EH (cell line): ENCODE data around the gene RWDD4.

Experiments used
- DNase-seq: peaks from one replicate; pipeline ENCODE4 v3.0.0-alpha.2; 2015; ENCODE audit warnings: low read depth

RWDD4 gene

DNA sequence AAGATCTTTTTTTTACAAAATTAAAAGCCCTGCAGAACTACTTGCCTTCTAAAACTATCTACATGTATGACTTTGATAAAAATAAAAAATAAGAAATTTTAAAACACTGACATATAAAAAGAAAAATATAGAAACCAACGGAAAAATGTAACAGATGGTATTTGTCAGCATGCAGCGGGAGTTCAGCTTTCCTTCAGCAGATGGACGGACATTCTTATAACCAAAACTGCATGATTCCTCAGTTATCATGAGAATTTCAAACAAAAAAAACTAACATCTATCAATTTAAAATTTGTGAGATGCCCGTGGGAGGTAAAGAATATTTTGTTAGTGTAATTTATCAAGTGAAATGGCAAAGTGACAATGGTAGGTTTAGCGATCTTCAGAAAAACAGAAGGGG lies 23.2 kb downstream of the RWDD4 start:
- no peak for DNase-seq

DNA sequence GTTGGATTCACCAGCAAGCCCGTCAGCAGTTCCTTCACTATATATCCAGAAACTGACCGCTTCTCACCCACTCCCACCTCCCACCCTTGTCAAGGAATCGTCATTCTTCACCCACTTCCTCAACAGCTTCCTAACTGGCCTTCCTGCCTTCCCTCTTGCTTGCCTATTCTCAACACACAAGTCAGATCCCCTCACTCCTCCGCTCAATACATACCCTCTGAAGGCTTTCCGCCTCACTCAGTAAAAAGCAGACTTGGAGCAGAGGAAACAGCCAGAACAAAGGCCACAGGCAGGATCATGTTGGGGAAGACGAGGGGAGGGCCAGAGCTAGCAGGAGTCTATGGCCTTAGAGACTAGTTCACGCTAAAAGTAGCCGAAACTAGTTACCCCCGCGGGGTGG lies 23.7 kb downstream of the RWDD4 start:
- no peak for DNase-seq

DNA sequence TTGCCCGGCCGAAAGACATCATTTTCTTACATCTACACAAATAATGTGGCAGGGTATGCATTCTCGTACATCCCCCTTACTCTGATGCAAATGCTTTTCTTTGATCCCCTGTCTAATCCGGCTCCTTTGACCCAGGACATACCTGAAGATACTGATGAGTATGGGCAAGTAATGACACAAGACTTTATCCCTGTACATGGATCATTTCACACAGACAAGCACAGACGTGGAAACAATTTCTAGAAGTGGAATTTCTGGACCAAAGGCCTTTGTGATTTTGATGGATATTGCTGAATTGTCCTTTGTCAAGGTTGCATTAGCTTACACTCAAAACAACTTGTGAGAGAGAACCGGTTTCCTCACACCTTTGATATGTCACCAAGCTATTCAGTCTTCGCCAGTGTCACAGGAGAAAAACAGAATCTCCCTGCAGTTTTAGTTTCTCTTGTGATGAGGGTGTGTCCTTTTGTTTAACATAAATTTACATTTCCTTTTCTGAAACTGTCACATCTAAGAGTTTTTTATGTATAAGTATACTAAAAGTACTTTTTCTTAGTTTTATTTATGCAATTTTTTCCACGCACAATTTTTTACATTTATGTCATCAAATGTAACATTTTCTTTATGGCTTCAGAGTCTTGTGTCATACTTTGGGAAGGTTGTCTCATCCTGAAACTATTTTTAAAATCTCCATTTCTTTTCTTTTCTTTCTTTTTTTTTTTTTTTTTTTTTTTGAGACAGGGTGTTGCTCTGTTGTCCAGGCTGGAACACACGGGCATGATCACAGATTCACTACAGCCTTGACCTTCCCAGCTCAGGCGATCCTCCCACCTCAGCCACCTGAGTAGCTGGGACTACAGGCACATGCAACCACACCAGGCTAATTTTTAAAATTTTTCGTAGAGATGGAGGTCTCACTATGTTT lies 25.2 kb downstream of the RWDD4 start:
- DNase-seq: peak; percentile 42

DNA sequence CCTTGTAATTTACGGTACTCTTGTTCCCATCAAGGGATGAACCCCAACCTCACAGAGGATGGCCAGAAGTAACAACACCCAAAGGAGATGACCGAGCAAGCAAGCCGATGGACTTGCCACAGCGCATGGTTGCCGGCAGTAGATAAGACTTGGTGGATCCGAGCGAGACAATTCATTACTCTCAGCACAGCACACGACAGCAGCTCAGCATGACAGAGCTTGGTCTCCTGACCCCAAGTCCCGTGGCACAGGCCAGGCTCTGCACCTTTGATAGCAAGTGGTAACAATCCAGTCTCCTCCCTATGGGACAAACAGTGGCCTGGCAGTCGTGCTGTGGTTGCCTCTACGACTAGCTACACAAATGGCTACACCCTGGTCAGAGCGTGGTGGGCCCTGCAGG lies 26.3 kb downstream of the RWDD4 start:
- DNase-seq: no peak

DNA sequence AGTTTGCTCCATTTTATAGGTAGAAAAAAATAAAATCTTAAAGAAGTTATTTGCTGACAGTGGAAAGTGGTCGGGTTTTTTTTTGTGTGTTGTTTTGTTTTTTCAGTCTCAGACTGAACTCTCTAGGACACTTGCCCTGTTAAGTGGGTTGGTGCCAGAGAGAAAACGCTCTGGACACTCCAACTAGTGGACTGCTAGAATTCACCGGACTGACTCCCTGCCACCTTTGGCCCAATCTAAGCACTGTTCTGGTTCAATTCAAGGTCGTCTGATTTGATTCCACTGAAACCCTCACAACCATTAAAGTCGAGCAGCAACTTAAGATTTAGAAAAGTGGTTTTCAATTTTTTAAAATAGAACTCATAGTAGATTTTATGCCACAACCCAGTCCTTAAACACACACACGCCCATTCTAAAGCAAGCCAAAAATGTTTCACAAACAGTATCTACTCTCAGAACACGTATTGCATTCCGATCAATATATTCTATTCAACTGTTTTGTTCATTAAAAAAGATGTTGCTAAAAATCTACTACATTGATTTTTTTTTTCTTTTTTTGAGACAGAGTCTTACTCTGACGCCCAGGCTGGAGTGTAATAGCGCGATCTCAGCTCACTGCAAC lies 27.3 kb downstream of the RWDD4 start:
- no peak for DNase-seq

DNA sequence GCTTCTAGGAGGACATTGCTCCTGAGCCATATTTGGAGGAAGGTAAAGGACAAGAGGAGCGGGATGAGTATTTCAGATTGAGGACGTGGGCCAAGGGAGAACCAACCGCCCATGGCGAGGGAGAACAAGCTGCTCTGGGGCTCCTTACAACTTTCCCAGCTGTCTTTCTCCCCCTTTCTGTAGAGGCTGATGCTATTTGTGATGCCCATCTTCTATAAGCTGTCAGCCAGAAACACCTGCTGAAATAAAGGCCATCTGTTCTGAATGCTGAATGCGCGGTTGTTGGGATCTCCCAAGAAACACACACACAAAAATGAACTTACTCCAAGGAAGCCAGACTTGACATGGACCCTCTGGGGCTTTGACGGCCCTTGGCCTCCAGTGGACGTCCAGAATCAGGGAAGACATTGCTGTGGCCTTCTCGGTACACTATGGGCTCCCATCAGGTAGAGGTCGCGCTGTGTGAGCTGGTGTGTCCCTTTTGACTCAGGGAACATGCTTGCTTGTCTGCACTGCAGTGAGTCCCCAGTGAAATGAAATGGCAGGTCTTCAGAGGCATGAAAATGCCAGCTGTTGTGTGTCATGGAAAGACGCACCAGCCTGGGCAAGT lies 30.9 kb downstream of the RWDD4 start:
- DNase-seq: no peak

DNA sequence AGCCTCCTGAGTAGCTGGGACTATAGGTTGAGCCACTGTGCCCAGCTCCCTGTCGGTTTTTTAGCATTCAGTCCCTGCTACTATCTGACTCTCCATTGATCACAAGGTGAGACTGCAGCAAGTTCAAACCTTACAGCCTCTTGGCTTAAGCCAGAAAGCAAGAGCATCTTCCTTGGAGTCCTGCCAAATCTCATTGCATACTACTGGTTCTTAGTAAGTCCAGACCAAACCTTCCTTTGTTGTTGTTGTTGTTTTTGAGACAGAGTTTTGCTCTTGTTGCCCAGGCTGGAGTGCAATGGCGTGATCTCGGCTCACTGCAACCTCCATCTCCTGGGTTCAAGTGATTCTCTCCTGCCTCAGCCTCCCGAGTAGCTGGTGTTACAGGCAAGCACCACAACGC lies 31.7 kb downstream of the RWDD4 start:
- DNase-seq: peak; percentile 16

DNA sequence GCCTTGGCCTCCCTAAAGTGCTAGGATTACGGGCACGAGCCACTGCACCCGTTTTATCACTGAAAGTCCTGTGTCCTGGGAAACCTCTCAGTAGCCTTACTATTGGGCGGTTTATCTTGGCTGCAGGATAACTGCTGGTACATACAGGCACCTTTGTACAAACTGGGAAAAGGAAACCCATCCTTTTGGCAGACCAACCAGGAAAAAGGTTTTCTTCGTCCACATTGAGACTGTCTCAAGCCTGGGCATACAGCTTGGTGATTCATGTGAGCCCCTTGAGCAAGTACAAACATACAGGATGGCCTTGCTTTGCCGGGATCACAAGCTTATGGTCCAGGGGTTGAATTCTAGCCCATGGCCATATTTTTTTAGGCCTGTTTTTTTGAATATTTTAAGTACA lies 32.8 kb downstream of the RWDD4 start:
- DNase-seq: no peak

DNA sequence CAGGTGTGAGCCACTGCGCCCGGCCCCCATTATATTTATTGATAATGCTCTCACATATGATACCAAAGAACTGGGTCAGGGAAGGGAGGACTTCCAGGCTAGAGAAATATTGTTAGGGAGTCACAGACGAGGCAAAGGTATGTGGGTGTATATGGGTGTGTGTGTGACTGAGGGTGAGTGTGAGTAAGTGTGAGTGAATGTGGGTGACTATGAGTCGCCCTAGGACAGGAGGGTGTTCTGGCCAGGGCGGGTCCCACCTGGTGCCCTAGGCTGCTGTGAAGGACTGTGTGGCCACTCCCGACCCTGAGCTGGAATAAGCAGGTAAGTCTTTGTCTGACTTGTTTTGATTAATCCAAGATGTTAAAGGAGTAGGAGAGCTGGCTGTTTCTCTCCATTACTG lies 34.4 kb downstream of the RWDD4 start:
- no peak for DNase-seq

DNA sequence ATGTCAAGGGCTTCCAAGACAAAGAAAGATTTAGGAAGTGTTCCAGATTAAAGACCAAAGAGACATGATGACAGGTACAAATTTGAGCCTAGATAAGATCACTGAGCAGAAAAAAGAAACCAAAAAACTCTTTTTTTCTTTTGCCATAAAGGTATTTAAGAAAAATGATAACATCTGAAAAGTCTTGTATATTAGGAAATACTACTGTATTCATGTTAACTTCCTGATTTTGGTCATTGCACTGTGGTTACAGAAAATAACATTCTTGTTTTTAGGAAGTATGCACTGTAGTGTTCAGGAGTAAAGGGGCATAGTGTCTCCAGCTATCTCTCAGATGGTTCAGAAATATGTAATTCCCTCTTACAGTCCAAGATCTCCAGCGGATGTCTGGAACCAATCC lies 37.1 kb downstream of the RWDD4 start:
- DNase-seq: no peak

DNA sequence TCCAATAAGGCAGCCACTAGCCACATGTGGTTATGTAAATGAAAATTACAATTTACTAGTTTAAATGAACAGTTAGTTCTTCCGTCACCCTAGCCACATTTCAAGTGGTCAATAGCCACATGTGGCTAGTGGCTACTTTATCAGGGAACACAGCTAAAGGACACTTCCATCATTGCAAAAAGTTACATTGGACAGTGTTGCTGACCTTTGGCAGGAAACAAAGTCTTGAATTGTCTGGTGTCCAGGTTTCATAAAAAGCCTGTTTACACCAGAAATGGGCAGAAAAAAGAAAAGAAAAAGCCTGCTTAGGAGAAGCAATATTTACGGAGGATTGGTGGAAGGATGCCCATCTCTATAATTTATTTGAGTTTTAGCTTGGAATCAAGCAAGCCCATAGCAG lies 38.6 kb downstream of the RWDD4 start:
- DNase-seq: no peak

DNA sequence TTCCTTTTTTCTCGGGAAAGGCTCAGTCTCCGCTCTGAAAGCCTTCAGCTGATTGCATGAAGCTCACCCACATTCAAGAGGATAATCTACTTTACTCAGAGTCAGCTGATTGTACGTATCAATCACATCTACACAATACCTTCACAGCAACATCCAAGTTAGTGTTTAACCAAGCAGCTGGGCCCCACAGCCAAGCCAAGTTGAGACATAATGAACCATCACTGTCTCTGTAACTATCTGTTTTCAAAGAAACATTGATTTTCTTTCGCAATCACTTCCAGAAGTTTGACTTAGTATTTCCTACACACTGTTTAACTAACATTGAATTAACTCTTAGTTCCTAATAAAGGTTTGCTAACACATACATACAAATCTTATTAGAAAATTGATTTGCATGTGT lies 40.3 kb downstream of the RWDD4 start:
- no peak for DNase-seq

DNA sequence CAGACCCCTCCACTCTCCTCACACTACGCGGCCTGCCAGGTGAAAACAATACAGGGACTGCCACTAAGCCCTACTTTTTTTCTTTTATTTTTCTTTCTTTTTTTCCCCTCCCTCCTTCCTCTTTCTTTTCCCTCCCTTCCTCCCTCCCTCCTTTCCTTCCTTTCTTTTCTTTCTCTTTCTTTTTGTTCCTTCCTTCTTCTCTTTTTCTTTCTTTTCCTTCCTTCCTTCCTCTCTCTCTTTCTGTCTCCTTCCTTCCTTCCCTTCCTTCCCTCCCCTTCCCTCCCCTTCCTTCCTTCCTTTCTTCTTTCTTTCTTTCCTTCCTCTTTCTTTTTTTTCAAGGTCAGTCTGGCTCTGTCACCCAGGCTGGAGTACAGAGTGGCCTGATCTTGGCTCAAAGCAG lies 41.9 kb downstream of the RWDD4 start:
- DNase-seq: no peak

DNA sequence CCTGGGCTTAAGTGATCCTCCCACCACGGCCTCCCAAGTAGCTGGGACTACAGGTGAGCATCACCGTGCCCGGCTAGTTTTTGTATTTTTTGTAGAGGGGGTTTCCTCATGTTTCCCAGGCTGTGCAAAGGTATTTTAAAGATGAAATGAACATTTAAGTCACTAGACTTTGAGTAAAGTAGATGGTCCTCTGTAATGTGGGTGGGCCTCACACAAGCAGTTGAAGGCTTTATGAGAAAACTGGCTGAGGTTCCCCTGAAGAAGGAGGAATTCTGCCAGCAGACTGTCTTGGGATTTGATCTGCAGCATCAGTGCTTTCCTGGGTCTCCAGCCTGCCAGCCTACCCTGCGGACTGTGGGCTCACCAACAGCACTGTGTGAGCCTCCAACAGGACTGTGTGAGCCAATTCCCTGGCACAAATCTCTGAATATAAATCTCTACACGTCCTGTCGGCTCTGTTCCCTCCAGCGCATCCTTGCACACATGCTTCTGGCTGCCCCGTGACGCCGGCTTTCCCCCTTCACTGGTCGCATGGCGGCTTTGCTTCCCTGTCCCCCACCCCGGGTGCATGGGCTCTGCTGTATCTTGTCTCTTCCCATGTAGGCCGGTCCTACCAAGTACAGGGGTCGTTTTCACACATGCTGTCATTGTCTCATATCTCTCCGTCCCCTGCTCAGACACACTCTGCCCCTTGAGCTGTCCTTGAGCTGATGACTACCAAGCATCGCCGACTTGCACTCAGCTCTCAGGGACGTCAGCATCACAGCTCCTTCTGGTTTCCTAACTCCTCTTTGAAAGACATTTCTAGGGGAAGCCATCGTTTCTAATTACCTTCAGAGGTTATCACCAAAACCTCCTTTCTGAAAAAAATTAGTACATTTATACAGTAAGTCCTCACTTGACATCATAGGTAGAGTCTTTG lies 46.4 kb downstream of the RWDD4 start:
- DNase-seq: no peak

DNA sequence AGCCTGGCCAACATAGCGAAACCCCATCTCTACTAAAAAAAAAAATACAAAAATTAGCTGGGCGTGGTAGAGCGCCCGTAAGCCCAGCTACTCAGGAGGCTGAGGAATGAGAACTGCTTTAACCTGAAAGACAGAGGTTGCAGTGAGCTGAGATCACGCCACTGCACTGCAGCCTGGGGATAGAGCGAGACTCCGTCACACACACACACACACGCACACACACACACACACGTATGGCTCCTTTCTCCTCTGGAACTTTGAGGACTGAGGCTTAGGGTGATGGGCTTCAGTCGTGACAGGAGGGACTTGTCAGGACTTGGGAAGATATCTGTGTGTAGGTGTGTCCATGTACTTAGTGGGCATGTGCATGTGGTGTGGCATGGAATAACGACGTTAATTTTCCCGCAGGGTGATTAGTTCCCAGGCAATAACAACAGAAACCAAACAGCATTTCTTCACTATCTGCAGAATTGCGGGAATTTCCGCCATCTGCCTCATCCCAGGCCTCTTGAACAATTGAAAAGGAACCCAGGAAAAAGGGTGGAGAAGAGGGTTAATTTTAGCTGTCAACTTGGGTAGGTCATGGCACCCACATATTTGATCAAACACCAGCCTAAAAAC lies 47.7 kb downstream of the RWDD4 start:
- no peak for DNase-seq

DNA sequence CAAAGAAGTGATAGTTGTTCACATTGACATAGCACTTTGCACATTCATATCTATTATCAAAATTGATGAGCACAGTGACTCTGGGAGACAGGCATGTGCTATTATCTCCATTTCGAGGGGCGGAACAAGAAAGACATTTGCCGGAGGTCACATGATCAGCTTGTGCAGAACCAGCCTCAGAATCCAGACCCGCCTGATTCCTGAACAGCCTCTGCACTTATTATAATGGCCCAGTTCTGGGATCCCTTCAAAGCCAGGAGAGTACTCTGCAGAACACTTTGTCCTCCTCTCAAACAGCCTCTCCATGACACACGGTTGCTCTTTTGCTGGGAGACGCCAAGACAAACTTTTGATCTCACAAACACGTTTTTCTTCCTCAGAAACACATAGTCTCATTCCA lies 48.4 kb downstream of the RWDD4 start:
- DNase-seq: no peak

DNA sequence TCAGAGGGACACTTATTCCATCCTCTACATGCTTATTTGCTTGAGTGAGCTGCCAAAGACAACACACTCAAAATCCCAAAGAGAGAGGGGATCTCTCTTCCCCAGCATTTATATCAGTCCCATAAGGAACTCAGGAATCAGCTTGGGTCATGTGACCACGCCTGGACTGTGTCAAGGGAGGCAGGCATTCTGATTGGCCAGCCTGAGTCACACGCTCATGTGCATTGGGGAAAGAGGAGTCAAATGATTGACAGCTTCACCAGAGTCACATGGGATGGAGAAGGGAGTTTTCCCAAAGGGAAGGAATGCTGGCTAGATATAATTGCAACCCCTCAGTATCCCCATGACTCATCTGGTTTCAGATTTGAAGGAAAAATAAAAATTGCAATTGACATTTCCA lies 49.0 kb downstream of the RWDD4 start:
- DNase-seq: peak; percentile 24

DNA sequence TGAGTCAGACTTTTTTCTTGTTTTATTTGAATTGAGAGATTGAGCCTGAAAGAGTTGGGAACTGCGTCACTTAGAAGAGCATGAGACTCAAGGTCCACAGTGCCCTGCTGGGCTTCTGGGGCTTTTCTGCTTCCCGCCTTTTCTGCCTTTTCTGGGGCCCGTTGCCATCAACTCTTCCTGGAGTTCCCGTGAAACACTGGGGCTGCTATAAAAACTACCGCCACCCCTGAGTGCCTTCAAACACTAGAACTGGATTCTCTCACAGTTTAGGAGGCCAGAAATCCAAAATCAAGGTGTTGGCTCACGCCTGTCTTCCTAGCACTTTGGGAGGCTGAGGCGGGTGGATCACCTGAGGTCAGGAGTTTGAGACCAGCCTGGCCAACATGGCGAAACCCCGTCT lies 49.8 kb downstream of the RWDD4 start:
- no peak for DNase-seq

DNA sequence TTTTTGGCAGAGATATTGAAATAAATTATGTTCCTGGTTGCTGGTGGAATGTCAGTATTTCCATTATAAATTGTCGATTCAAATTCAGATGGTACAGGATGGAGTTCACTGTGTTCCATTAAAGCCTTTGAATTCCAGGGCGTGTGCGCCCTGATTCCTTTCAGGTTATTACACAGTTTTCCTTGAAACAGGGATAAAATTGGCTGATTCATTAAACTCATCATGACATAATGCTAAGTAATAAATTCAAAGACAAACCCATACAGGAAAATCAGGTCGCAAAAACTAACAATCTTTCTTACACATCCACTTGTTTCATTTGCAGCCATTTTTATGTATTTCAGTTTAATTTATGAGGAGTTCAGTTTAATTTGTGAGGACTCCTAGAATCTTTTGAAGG lies 51.1 kb downstream of the RWDD4 start:
- no peak for DNase-seq

DNA sequence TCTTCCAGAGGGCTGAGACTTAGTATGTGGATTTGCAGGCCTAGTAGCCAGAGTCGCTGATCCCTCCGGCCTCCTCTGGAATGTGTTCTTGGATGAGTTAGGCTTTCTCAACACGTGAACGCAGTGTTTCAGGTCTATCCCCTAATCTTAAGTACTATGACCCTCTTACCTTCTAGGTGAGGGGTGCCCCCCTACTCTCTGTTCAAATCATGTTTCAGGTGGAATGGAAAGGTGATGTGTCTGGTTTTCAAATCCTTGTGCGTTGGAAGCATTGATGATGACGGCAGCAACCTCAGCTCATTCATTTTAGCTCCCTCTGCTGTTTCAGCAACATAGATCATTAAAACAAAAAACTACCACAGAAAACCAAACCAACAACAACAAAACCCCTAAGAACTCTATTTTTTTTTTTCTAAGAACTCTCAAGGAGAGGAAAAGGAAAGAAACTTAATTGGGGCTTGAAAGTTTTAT lies 56.4 kb downstream of the RWDD4 start:
- DNase-seq: peak; percentile 32

DNA sequence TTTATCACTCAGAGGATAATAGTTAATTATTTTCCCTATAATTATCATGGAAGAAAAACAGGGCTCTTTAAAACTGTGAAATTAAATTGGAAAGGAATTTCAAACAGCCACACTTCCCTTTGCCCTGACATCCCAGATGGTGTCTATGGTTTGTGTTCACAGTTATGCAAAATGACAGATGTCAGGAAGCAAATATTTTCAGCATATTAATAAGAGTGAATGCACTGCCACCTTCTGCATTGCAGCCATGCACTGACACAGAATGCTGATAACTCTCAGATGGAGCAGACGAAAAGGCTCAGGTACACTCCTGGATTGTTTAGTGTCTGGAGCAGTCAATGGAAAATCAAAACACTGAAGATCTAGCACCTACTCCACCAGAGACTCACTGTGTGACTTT lies 57.6 kb downstream of the RWDD4 start:
- DNase-seq: no peak
